ENCODE data around the gene DLGAP5. TPM values are rescaled to one million over a fixed set of nuclear protein-coding genes. Genes with fewer than 3 reads are reported as not detected.

DLGAP5 gene
- 1.2 TPM for total RNA-seq

- peak; percentile 96 for DNase-seq (ENCODE audit: low spot score)
Measured at GRCh38 chr14:55191203-55192053, at the start of gene DLGAP5. Gene DLGAP5 (minus strand): TSS chr14:55191585. CDS start chr14:55189179, 2,406 bp downstream.

- DNase-seq (ENCODE audit: low spot score) = no peak
Measured at GRCh38 chr14:55240526-55241178, 49.3 kb upstream of the DLGAP5 start.

- DNase-seq (ENCODE audit: low spot score) = no peak
Measured at GRCh38 chr14:55239320-55239719, 47.9 kb upstream of the DLGAP5 start.

- DNase-seq (ENCODE audit: low spot score) = no peak
Measured at GRCh38 chr14:55238019-55238680, 46.8 kb upstream of the DLGAP5 start.

- no peak for DNase-seq (ENCODE audit: low spot score)
Measured at GRCh38 chr14:55233591-55233990, 42.2 kb upstream of the DLGAP5 start.

- DNase-seq (ENCODE audit: low spot score) = no peak
Measured at GRCh38 chr14:55228261-55228660, 36.9 kb upstream of the DLGAP5 start.

GRCh38 chr14:55223364-55223763 is 32.0 kb upstream of the DLGAP5 start:
- DNase-seq (ENCODE audit: low spot score) = no peak

- DNase-seq (ENCODE audit: low spot score) = no peak
Measured at GRCh38 chr14:55221968-55222367, 30.6 kb upstream of the DLGAP5 start.

GRCh38 chr14:55221186-55221585 is 29.8 kb upstream of the DLGAP5 start:
- no peak for DNase-seq (ENCODE audit: low spot score)

GRCh38 chr14:55220230-55220629 is 28.8 kb upstream of the DLGAP5 start:
- DNase-seq (ENCODE audit: low spot score) = no peak

GRCh38 chr14:55212634-55213033 is 21.2 kb upstream of the DLGAP5 start:
- DNase-seq (ENCODE audit: low spot score) = no peak

- no peak for DNase-seq (ENCODE audit: low spot score)
Measured at GRCh38 chr14:55207832-55208231, 16.4 kb upstream of the DLGAP5 start.

GRCh38 chr14:55206175-55206693 is 14.8 kb upstream of the DLGAP5 start:
- DNase-seq (ENCODE audit: low spot score) = no peak

GRCh38 chr14:55201219-55202101 is 10.1 kb upstream of the DLGAP5 start:
- no peak for DNase-seq (ENCODE audit: low spot score)

GRCh38 chr14:55200651-55201050 is 9.3 kb upstream of the DLGAP5 start:
- no peak for DNase-seq (ENCODE audit: low spot score)

- DNase-seq (ENCODE audit: low spot score) = no peak
Measured at GRCh38 chr14:55198749-55199148, 7.4 kb upstream of the DLGAP5 start.

GRCh38 chr14:55194656-55195355 is 3.4 kb upstream of the DLGAP5 start:
- no peak for DNase-seq (ENCODE audit: low spot score)

- no peak for DNase-seq (ENCODE audit: low spot score)
Measured at GRCh38 chr14:55192054-55192621, 753 bp upstream of the DLGAP5 start.

- no peak for DNase-seq (ENCODE audit: low spot score)
Measured at GRCh38 chr14:55190906-55191202, 531 bp downstream of the DLGAP5 start.

- DNase-seq (ENCODE audit: low spot score) = no peak
Measured at GRCh38 chr14:55188686-55189295, 2.6 kb downstream of the DLGAP5 start.
